ENCODE measurements around the gene ARSJ. TPM values are rescaled to one million over a fixed set of nuclear protein-coding genes. Genes with fewer than 3 reads are reported as not detected.

The ARSJ gene
- total and polyA plus RNA-seq, 4 donors = 2.3 to 20.6 (median 6.6) TPM

DNA sequence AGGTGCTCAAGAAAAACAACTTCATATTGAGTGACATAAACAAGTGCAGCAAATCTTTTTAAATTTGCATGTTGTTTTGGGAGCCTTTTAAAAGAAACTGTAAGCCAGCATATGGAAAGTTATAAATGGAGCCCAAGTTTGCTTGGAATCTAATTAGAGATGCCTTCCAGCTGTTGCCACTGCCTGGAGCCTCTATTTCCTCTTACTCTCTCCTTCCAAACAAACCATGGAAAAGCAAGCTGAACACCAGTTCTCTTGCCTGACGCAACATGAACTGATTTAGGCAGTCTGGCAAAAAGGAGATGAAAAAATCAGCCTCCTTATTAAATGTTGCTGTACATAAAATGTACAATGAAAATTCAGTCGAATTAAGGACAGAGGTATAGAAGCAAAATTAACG lies 21.5 kb downstream of the ARSJ start:
- ATAC-seq (ENCODE audit: insufficient read depth, low FRiP score) = no peak
- Histone ChIP-seq H3K27me3 (ENCODE audit: control insufficient read depth in 3 of 3, insufficient read depth in 3 of 3, low read length in 2 of 3) (no peaks in the 10 kb centered on the region), H3K4me1 (ENCODE audit: control insufficient read depth in 5 of 5, insufficient read depth in 5 of 5, low read length in 5 of 5) (peaks cover 0 to 37% (median 4%) of the 10 kb centered on the region in 5 donors), H3K4me3 (no peak overlapping the region), H3K27ac (ENCODE audit: low read depth in 1 of 2, low read length in 1 of 2) (peak overlapping the region in 1 of 2 donors; percentile 28), H3K36me3 (ENCODE audit: control insufficient read depth in 4 of 4, insufficient read depth in 4 of 4, low read length in 4 of 4) (no peaks in the 10 kb centered on the region), H3K9me3 (ENCODE audit: control insufficient read depth in 4 of 4, insufficient read depth in 3 of 4, low read length in 3 of 4) (no peaks in the 10 kb centered on the region), H3K9ac (ENCODE audit: insufficient read depth in 1 of 2, low read length in 2 of 2) (no peak overlapping the region)
- DNase-seq = peak; percentile 23 to 74 (median 73)
- 87 to 89% methylated on average over 3 of the region's 3 CpGs for WGBS, 2 donors
- TF ChIP-seq, protein P1, sequence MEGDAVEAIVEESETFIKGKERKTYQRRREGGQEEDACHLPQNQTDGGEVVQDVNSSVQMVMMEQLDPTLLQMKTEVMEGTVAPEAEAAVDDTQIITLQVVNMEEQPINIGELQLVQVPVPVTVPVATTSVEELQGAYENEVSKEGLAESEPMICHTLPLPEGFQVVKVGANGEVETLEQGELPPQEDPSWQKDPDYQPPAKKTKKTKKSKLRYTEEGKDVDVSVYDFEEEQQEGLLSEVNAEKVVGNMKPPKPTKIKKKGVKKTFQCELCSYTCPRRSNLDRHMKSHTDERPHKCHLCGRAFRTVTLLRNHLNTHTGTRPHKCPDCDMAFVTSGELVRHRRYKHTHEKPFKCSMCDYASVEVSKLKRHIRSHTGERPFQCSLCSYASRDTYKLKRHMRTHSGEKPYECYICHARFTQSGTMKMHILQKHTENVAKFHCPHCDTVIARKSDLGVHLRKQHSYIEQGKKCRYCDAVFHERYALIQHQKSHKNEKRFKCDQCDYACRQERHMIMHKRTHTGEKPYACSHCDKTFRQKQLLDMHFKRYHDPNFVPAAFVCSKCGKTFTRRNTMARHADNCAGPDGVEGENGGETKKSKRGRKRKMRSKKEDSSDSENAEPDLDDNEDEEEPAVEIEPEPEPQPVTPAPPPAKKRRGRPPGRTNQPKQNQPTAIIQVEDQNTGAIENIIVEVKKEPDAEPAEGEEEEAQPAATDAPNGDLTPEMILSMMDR (IDR thresholded peaks at IDR 0.05; ENCODE audit: control extremely low read depth, extremely low read depth) = no peak

DNA sequence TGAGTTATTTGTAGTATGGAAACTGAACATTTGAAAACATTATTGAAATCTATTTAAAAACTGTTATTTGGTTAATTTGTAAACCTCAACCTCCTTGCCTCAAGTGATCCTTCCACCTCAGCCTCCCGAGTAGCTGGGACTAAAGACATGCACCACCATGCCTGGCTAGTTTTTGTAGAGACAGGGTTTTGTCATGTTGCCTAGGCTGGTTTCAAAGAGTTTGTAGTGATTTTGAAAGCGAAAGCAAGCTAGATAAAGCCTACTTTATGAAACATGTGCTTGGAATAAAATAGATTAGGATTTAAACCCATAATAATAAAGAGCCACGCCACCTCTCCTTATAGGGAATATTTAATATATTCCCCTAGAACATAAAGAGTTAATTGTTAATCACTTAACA lies 23.5 kb downstream of the ARSJ start:
- H3K36me3 ChIP-seq (ENCODE audit: control insufficient read depth in 4 of 4, insufficient read depth in 4 of 4, low read length in 4 of 4) = no peaks in the 10 kb centered on the region
- TF ChIP-seq, protein P1 (IDR thresholded peaks at IDR 0.05; ENCODE audit: control extremely low read depth, extremely low read depth) = no peak
- H3K27me3 ChIP-seq (ENCODE audit: control insufficient read depth in 3 of 3, insufficient read depth in 3 of 3, low read length in 2 of 3) = no peaks in the 10 kb centered on the region
- DNase-seq (no peak), ATAC-seq (ENCODE audit: insufficient read depth, low FRiP score) (no peak)
- H3K9ac ChIP-seq (ENCODE audit: insufficient read depth in 1 of 2, low read length in 2 of 2) = no peak overlapping the region
- H3K9me3 ChIP-seq (ENCODE audit: control insufficient read depth in 4 of 4, insufficient read depth in 3 of 4, low read length in 3 of 4) = no peaks in the 10 kb centered on the region
- whole genome bisulfite sequencing, 2 donors = 77 to 91% methylated on average over 3 of the region's 3 CpGs
- H3K4me3 ChIP-seq = no peak overlapping the region
- H3K4me1 ChIP-seq (ENCODE audit: control insufficient read depth in 5 of 5, insufficient read depth in 5 of 5, low read length in 5 of 5) = peaks cover 0 to 41% (median 0%) of the 10 kb centered on the region in 5 donors
- H3K27ac ChIP-seq (ENCODE audit: low read depth in 1 of 2, low read length in 1 of 2) = no peak overlapping the region

DNA sequence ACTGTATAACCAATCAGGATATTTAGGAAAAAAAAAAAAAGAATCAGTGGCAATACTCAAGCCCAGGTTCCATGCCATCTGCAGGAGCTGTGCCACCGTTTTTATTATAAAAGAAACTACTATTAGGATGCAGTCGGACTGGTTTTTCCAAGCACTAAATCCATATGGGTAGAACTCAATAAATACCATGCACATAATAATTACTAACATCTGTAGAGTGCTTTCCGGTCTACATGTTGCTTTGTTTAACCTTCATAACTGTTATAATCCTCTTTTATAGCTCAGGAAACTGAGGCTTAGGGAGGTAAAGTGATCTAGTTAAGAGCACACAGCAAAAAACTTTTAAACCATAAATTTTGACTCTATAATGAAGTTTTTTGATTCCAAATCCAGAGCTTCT lies 24.0 kb downstream of the ARSJ start:
- H3K9ac ChIP-seq (ENCODE audit: insufficient read depth in 1 of 2, low read length in 2 of 2) = no peak overlapping the region
- no peaks in the 10 kb centered on the region for H3K9me3 ChIP-seq (ENCODE audit: control insufficient read depth in 4 of 4, insufficient read depth in 3 of 4, low read length in 3 of 4)
- H3K36me3 ChIP-seq (ENCODE audit: control insufficient read depth in 4 of 4, insufficient read depth in 4 of 4, low read length in 4 of 4) = no peaks in the 10 kb centered on the region
- no peak for DNase-seq
- 83 to 88% methylated on average over 3 of the region's 3 CpGs for WGBS, 2 donors
- no peaks in the 10 kb centered on the region for H3K27me3 ChIP-seq (ENCODE audit: control insufficient read depth in 3 of 3, insufficient read depth in 3 of 3, low read length in 2 of 3)
- peaks cover 0 to 40% (median 0%) of the 10 kb centered on the region in 5 donors for H3K4me1 ChIP-seq (ENCODE audit: control insufficient read depth in 5 of 5, insufficient read depth in 5 of 5, low read length in 5 of 5)
- ATAC-seq (ENCODE audit: insufficient read depth, low FRiP score) = no peak
- H3K27ac ChIP-seq (ENCODE audit: low read depth in 1 of 2, low read length in 1 of 2) = no peak overlapping the region
- H3K4me3 ChIP-seq = no peak overlapping the region
- TF ChIP-seq, protein P1 (IDR thresholded peaks at IDR 0.05; ENCODE audit: control extremely low read depth, extremely low read depth) = no peak

DNA sequence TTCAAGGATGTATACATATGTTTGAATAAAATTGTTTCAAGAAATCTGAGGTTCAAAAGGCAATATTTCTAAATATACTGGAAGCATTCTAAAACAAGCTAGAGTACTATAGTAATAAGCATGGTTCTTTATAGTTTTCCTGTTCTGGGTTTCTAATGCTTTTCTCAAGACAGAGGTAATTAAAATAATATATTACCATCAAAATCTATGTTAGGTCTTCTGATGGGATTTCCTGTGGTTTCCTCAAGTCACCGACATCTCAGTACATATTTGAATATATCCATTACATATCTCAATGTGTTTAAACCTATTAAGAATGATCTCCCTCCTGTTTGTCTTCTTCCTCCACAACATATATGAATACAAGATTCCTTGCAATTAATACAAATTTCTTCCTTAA lies 25.6 kb downstream of the ARSJ start:
- H3K4me3 ChIP-seq = no peak overlapping the region
- H3K9ac ChIP-seq (ENCODE audit: insufficient read depth in 1 of 2, low read length in 2 of 2) = no peak overlapping the region
- H3K36me3 ChIP-seq (ENCODE audit: control insufficient read depth in 4 of 4, insufficient read depth in 4 of 4, low read length in 4 of 4) = no peaks in the 10 kb centered on the region
- 33 to 56% methylated on average over 1 of the region's 1 CpG for WGBS, 2 donors
- no peak for ATAC-seq (ENCODE audit: insufficient read depth, low FRiP score)
- H3K27me3 ChIP-seq (ENCODE audit: control insufficient read depth in 3 of 3, insufficient read depth in 3 of 3, low read length in 2 of 3) = no peaks in the 10 kb centered on the region
- H3K9me3 ChIP-seq (ENCODE audit: control insufficient read depth in 4 of 4, insufficient read depth in 3 of 4, low read length in 3 of 4) = no peaks in the 10 kb centered on the region
- H3K4me1 ChIP-seq (ENCODE audit: control insufficient read depth in 5 of 5, insufficient read depth in 5 of 5, low read length in 5 of 5) = peaks cover 0 to 27% (median 0%) of the 10 kb centered on the region in 5 donors
- H3K27ac ChIP-seq (ENCODE audit: low read depth in 1 of 2, low read length in 1 of 2) = no peak overlapping the region
- DNase-seq = no peak
- TF ChIP-seq, protein P1 (IDR thresholded peaks at IDR 0.05; ENCODE audit: control extremely low read depth, extremely low read depth) = no peak

All from lung (tissue), 12 donors.